Transverse colon (tissue), 4 donors: ENCODE measurements around the gene FNDC3B.

Experiments used
- POLR2AphosphoS5 ChIP-seq, 3 donors: sonication (generic); formaldehyde crosslinking; IDR thresholded peaks; one replicate each; pipeline ENCODE4 v1.6.1; 2016; ENCODE audit warnings: antibody characterized with exemption in 3 of 3
- TF ChIP-seq, protein P1 (sequence below), 5 experiments: fragments of 200-600 bp in 3 of 5; fragments of 450-650 bp in 2 of 5; sonication (generic) in 3 of 5; IDR thresholded peaks; 1 replicate in 2 of 5; 2 replicates in 3 of 5; pipeline ENCODE4 v1.5.1; 2016 to 2017; ENCODE audit warnings: antibody characterized with exemption in 5 of 5, inconsistent platforms in 3 of 5, mild to moderate bottlenecking in 2 of 5, moderate library complexity in 1 of 5

- TF ChIP-seq, protein P1, sequence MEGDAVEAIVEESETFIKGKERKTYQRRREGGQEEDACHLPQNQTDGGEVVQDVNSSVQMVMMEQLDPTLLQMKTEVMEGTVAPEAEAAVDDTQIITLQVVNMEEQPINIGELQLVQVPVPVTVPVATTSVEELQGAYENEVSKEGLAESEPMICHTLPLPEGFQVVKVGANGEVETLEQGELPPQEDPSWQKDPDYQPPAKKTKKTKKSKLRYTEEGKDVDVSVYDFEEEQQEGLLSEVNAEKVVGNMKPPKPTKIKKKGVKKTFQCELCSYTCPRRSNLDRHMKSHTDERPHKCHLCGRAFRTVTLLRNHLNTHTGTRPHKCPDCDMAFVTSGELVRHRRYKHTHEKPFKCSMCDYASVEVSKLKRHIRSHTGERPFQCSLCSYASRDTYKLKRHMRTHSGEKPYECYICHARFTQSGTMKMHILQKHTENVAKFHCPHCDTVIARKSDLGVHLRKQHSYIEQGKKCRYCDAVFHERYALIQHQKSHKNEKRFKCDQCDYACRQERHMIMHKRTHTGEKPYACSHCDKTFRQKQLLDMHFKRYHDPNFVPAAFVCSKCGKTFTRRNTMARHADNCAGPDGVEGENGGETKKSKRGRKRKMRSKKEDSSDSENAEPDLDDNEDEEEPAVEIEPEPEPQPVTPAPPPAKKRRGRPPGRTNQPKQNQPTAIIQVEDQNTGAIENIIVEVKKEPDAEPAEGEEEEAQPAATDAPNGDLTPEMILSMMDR (IDR thresholded peaks at IDR 0.05), result no peak
- TF ChIP-seq POLR2AphosphoS5 (IDR thresholded peaks at IDR 0.05), result no peak
Observed at GRCh38 chr3:172251211-172251610, 211.8 kb downstream of the FNDC3B start.
